Stimulated activated naive CD4-positive, alpha-beta T cell (primary cell): ENCODE measurements around the gene ADAMTS6.
A peak's percentile ranks its signal among the peaks of the same experiment; 100 is the strongest.

Source experiments
- DNase-seq, 6 experiments: peaks; one replicate each; lab custom pipeline; 2025; lab: John Stamatoyannopoulos, UW

ADAMTS6 gene

GRCh38 chr5:65103756-65104440 is 377.8 kb downstream of the ADAMTS6 start:
- peak in 1 of 6 experiments; percentile 11 for DNase-seq

GRCh38 chr5:65102976-65103711 is 378.6 kb downstream of the ADAMTS6 start:
- DNase-seq, result peak; percentile 31 to 72 (median 54)

GRCh38 chr5:65102371-65102975 is 379.2 kb downstream of the ADAMTS6 start:
- DNase-seq, result peak in 1 of 6 experiments; percentile 59

- no peak for DNase-seq
Observed at GRCh38 chr5:65101632-65102100, 380.1 kb downstream of the ADAMTS6 start.

GRCh38 chr5:65100911-65101631 is 380.6 kb downstream of the ADAMTS6 start:
- peak in 2 of 6 experiments; percentile 1 to 13 for DNase-seq
